ENCODE data around the gene PRKCE. TPM values are rescaled to one million over a fixed set of nuclear protein-coding genes. Genes with fewer than 3 reads are reported as not detected.
"Not testable (repeated sequence)": the region's sequence is repeated elsewhere in the genome, so short reads cannot be mapped to it uniquely, and the experiment has no call there.

The PRKCE gene
- total RNA-seq, 1 experiment from 2014 or later, result 2.4 TPM

- CTCF ChIA-PET, result no interaction called here
- H3K4me1 ChIP-seq (ENCODE audit: insufficient read depth, low read length, poor library complexity, severe bottlenecking), result no peaks in the 10 kb centered on the region
- no peak for DNase-seq (ENCODE audit: low spot score)
- no peak overlapping the region for H3K4me3 ChIP-seq (ENCODE audit: low read depth, low read length, poor library complexity, severe bottlenecking)
- TF ChIP-seq CTCF (conservative IDR thresholded peaks at IDR 0.05; ENCODE audit: low read depth, low read length) (no peak), EZH2 (IDR thresholded peaks at IDR 0.05; ENCODE audit: borderline replicate concordance, low read depth, low read length, poor library complexity, severe bottlenecking) (no peak)
- BruUV-seq (replicated peaks), result no TSS peak
- H3K36me3 ChIP-seq (ENCODE audit: insufficient read depth, low read length, poor library complexity, severe bottlenecking), result no peaks in the 10 kb centered on the region
- no peaks in the 10 kb centered on the region for H3K27me3 ChIP-seq (replicated peaks; ENCODE audit: insufficient read depth, low read depth, low read length, poor library complexity)
- POLR2A ChIA-PET (ENCODE audit: low non-redundant PET), result no interaction called here
- intact Hi-C loops (cut with micrococcal nuclease; ENCODE audit: unreplicated experiment), result no loop called here
- H3K9me3 ChIP-seq (ENCODE audit: low read depth, low read length, poor library complexity, severe bottlenecking), result no peaks in the 10 kb centered on the region
- H3K27ac ChIP-seq (ENCODE audit: low read depth, low read length, poor library complexity, severe bottlenecking), result no peak overlapping the region
Measured at GRCh38 chr2:45713591-45713990, 62.1 kb downstream of the PRKCE start.

GRCh38 chr2:45714679-45715078 is 63.2 kb downstream of the PRKCE start:
- Histone ChIP-seq H3K36me3 (ENCODE audit: insufficient read depth, low read length, poor library complexity, severe bottlenecking) (no peaks in the 10 kb centered on the region), H3K9me3 (ENCODE audit: low read depth, low read length, poor library complexity, severe bottlenecking) (no peaks in the 10 kb centered on the region), H3K4me1 (ENCODE audit: insufficient read depth, low read length, poor library complexity, severe bottlenecking) (no peaks in the 10 kb centered on the region), H3K27me3 (replicated peaks; ENCODE audit: insufficient read depth, low read depth, low read length, poor library complexity) (no peaks in the 10 kb centered on the region), H3K27ac (ENCODE audit: low read depth, low read length, poor library complexity, severe bottlenecking) (no peak overlapping the region), H3K4me3 (ENCODE audit: low read depth, low read length, poor library complexity, severe bottlenecking) (no peak overlapping the region)
- ChIA-PET POLR2A (ENCODE audit: low non-redundant PET) (no interaction called here), CTCF (no interaction called here)
- intact Hi-C loops (cut with micrococcal nuclease; ENCODE audit: unreplicated experiment), result no loop called here
- no TSS peak for BruUV-seq (replicated peaks)
- no peak for DNase-seq (ENCODE audit: low spot score)
- TF ChIP-seq EZH2 (IDR thresholded peaks at IDR 0.05; ENCODE audit: borderline replicate concordance, low read depth, low read length, poor library complexity, severe bottlenecking), result no peak
- TF ChIP-seq CTCF (conservative IDR thresholded peaks at IDR 0.05; ENCODE audit: low read depth, low read length), result no peak

- H3K36me3 ChIP-seq (ENCODE audit: insufficient read depth, low read length, poor library complexity, severe bottlenecking), result no peaks in the 10 kb centered on the region
- H3K4me3 ChIP-seq (ENCODE audit: low read depth, low read length, poor library complexity, severe bottlenecking), result no peak overlapping the region
- POLR2A ChIA-PET (ENCODE audit: low non-redundant PET), result no interaction called here
- no peaks in the 10 kb centered on the region for H3K4me1 ChIP-seq (ENCODE audit: insufficient read depth, low read length, poor library complexity, severe bottlenecking)
- H3K9me3 ChIP-seq (ENCODE audit: low read depth, low read length, poor library complexity, severe bottlenecking), result no peaks in the 10 kb centered on the region
- no peak for TF ChIP-seq CTCF (conservative IDR thresholded peaks at IDR 0.05; ENCODE audit: low read depth, low read length)
- TF ChIP-seq EZH2 (IDR thresholded peaks at IDR 0.05; ENCODE audit: borderline replicate concordance, low read depth, low read length, poor library complexity, severe bottlenecking), result no peak
- no TSS peak for BruUV-seq (replicated peaks)
- CTCF ChIA-PET, result no interaction called here
- no peak for DNase-seq (ENCODE audit: low spot score)
- H3K27ac ChIP-seq (ENCODE audit: low read depth, low read length, poor library complexity, severe bottlenecking), result no peak overlapping the region
- no peaks in the 10 kb centered on the region for H3K27me3 ChIP-seq (replicated peaks; ENCODE audit: insufficient read depth, low read depth, low read length, poor library complexity)
- intact Hi-C loops (cut with micrococcal nuclease; ENCODE audit: unreplicated experiment), result no loop called here
Measured at GRCh38 chr2:45715601-45716379, 64.3 kb downstream of the PRKCE start.

- H3K36me3 ChIP-seq (ENCODE audit: insufficient read depth, low read length, poor library complexity, severe bottlenecking); intact Hi-C loops (cut with micrococcal nuclease; ENCODE audit: unreplicated experiment); BruUV-seq (replicated peaks); H3K4me1 ChIP-seq (ENCODE audit: insufficient read depth, low read length, poor library complexity, severe bottlenecking); CTCF ChIA-PET; DNase-seq (ENCODE audit: low spot score); H3K27ac ChIP-seq (ENCODE audit: low read depth, low read length, poor library complexity, severe bottlenecking); H3K4me3 ChIP-seq (ENCODE audit: low read depth, low read length, poor library complexity, severe bottlenecking); H3K9me3 ChIP-seq (ENCODE audit: low read depth, low read length, poor library complexity, severe bottlenecking); POLR2A ChIA-PET (ENCODE audit: low non-redundant PET); H3K27me3 ChIP-seq (replicated peaks; ENCODE audit: insufficient read depth, low read depth, low read length, poor library complexity): not testable (repeated sequence)
Measured at GRCh38 chr2:45716432-45716831, 65.0 kb downstream of the PRKCE start.
